CD4-positive, alpha-beta T cell treated with Interleukin-1 beta for 1 hour (primary cell): ENCODE measurements around the gene USP11.
A peak's percentile ranks its signal among the peaks of the same experiment; 100 is the strongest.

Source experiments
- DNase-seq, 2 donors: peaks; one replicate each; pipeline ENCODE4 v3.0.0-alpha.2; 2020 to 2022

Gene USP11

GRCh38 chrX:47204970-47205369 lies 27.8 kb upstream of the USP11 start:
- DNase-seq: no peak

DNA sequence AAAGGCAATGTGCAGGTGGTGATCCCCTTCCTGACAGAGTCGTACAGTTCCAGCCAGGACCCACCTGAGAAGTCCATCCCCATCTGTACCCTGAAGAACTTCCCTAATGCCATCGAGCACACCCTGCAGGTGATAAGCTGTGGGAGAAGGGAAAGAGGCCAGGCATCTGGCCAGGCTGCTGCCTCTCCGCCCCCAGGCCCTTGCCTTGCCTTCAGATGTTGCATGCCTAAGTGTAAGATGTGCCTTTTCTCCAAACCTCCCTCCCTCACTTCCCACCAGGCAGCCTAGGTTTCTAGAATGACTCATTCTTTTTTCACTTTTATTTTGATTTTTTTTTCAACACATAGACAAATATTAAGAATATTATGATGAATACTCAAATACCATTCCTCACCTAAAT lies 26.5 kb upstream of the USP11 start:
- no peak for DNase-seq

DNA sequence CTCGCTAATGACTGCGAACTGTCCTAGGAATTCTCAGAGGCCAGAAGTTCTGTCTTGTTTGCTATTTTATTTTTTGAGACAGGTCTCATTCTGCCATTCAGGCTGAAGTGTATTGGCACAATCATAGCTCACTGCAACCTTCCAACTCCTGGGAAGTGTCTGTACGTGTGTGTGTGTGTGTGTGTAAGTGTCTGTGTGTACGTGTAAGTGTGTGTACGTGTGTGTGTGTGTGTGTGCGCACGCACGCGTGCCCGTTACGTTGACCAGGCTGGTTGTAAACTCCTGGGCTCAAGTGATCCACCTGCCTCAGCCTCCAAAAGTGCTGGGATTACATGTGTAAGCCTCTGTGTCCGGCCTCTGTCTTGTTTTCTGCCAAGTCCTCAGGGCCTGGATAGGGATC lies 24.7 kb upstream of the USP11 start:
- DNase-seq: no peak

DNA sequence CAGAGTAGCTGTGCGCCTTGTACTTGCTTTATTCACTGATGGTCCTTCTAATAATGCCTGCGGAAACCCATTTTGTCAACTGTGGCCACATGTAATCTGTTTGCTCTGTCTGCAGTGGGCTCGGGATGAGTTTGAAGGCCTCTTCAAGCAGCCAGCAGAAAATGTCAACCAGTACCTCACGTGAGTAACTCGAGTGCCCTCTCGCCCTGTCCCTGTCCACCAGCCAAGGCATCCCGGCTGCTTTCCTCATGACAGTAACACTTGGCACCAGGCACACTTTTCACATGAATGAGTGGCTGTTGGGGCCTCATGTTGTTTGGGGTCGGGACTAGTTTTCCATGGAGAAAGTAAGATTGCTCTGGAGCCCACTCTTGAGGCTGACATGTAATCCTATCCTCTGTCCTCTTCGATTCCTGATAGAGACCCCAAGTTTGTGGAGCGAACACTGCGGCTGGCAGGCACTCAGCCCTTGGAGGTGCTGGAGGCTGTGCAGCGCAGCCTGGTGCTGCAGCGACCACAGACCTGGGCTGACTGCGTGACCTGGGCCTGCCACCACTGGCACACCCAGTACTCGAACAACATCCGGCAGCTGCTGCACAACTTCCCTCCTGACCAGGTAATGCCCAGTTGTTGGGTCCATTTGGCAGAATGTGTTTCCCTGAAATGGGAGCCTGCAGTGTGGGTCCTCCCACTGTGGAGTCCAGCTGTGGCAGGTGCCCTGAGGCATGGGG lies 23.1 kb upstream of the USP11 start:
- DNase-seq: no peak

GRCh38 chrX:47210661-47211425 lies 22.0 kb upstream of the USP11 start:
- no peak for DNase-seq

DNA sequence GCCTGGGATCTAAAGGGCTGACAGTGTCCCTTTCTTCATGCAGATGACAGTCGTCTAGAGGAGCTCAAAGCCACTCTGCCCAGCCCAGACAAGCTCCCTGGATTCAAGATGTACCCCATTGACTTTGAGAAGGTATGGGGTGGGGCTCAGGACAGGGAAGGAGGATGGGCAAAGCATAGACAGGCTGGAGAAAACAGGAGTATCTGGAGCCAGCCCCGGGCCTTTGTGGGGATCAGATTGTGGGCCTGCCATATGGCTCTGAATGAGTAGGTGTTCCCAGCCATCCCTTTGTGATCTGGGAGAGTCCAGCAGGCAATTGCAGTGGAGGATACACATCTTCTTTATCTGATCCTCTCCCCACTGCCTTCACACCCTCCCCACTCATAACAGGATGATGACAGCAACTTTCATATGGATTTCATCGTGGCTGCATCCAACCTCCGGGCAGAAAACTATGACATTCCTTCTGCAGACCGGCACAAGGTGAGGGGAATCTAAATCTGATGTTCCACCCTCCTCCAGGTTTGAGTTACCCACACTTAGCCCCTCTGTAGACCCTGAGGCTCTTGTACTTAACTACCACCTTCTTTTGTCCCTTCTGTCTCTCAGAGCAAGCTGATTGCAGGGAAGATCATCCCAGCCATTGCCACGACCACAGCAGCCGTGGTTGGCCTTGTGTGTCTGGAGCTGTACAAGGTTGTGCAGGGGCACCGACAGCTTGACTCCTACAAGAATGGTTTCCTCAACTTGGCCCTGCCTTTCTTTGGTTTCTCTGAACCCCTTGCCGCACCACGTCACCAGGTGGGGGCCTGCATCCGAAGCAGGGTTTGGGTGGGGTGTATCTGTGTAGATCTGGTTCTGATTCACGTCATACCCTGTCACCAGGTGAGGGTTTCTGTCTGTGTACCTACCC lies 20.2 kb upstream of the USP11 start:
- no peak for DNase-seq

DNA sequence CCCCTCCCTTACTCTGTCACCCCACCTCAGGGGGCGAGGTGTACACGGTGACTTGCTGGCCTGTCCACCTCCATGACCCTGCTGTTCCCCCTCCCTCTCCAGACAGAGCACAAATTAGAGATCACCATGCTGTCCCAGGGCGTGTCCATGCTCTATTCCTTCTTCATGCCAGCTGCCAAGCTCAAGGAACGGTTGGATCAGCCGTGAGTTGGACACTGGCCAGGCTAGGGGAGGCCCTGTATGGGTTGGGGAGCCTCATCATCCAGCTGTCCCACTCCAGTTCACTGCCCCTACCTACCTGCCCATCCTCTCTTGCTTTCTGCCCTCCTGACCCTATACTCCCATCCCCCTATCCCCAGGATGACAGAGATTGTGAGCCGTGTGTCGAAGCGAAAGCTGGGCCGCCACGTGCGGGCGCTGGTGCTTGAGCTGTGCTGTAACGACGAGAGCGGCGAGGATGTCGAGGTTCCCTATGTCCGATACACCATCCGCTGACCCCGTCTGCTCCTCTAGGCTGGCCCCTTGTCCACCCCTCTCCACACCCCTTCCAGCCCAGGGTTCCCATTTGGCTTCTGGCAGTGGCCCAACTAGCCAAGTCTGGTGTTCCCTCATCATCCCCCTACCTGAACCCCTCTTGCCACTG lies 18.3 kb upstream of the USP11 start:
- no peak for DNase-seq

DNA sequence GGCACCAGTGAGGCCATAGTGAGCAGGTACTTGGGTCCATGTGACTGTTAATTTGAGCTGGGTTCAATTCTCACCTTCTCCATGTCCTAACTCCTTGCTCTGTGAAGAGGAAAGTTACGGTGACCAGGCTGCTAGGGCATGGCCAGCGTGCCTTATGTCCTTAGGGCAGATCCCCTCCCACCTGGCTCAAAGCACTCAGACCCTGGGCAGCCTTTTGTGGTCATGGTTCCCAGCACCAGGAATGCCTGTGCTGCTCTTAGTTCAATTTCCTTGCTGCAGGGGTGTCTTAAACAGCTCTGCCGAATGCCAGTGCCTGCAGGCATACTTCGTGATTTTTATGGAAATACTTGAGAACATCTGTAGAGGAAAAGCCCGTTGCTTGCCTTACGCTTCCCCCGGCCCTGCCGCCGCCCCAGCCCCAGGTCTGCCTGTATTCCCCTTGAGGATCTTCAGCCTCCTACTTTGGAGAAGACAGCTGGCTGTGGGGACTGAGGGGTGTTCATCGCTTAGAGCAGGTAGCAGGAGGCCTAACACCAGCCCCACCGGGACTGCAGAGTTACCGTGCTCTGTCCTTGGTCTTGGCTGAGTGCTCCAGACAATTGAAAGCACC lies 17.4 kb upstream of the USP11 start:
- no peak for DNase-seq

- no peak for DNase-seq
These were observed 16.4 kb upstream of the USP11 start for GRCh38 chrX:47216393-47216925.

- peak in 1 of 2 donors; percentile 27 for DNase-seq
These were observed 15.5 kb upstream of the USP11 start for GRCh38 chrX:47217121-47217851.

GRCh38 chrX:47217852-47218279 lies 14.9 kb upstream of the USP11 start:
- peak; percentile 97 to 100 for DNase-seq

- peak; percentile 82 to 90 for DNase-seq
These were observed 14.4 kb upstream of the USP11 start, which contains the start of gene CDK16 for GRCh38 chrX:47218280-47218919. CDK16 (plus strand) TSS chrX:47218681; CDS start chrX:47223558, 4,877 bp downstream.

DNA sequence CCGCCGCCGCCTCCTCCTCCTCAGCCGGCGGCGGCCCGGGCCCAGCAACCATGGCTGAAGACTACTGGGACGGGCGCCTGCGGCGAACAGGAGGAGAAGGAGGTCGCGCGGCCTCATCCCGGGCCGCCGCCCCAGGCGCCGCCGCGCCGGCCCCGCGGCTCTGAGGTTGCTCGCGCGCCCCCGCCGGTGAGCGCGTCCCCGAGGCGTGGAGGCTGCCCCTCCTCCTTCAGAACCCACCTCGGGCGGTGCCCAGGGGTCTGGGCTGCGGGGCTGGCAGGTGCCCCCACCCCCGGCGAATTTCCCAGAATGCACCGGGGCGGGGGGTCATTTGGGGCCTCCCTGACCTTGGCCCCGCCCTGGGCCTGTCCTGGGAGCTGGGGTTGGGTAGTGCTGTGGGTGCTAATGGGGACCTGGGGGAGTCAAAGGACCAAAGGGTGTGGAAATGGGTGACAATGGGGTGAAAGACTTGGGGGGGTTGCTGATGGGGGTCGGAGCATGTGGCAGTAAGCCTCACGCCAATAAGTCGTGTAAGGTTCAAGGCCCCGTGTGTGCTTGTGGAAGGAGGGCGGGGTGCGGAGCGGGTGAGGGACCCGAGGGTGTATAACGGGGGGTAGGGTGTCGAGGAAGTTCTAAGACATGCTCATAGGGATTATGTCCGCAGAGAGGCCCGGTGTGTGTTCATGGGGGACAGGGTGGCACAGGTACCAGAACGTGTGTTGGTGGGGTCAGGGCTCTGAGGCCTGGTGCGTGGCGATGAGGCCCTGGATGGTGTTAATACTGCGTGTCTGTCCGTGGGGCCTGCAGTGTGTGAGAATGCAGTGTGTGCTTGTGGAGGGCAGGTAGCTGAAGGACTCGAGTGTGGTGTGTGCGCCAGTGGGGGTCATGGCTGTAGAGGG lies 13.6 kb upstream of the USP11 start:
- peak; percentile 65 to 66 for DNase-seq

GRCh38 chrX:47221756-47222155 lies 11.1 kb upstream of the USP11 start:
- DNase-seq: no peak

DNA sequence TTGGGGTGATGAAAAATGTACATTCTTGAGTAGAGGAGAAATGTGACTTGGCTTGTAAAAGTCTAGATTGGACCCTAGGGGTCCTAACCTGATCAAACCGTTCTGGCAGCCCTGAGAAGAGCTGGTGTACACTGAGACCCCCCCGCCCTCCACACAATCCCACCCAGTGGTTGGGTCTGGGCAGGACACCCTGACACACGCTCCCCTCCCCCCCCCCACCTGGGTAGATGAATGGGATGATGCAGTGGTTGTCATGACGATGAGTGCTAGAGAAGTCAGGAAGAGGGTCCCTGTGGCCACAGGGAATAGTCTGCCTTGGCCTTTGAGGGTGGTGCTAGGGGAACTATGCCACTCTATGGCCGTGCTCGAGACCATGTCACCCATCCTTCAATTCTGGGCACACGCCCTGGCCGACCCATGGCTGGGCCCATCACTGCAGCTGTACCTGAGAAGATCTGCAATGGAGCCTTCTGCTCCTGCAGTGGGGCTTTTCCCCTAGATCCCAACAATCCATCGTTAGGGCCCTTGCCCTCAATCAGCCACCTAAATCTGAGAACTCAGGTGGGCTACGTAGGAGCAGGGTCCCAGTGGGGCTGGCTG lies 10.0 kb upstream of the USP11 start:
- no peak for DNase-seq

GRCh38 chrX:47223476-47224250 lies 9.1 kb upstream of the USP11 start:
- DNase-seq: no peak

GRCh38 chrX:47224266-47224895 lies 8.4 kb upstream of the USP11 start:
- no peak for DNase-seq

DNA sequence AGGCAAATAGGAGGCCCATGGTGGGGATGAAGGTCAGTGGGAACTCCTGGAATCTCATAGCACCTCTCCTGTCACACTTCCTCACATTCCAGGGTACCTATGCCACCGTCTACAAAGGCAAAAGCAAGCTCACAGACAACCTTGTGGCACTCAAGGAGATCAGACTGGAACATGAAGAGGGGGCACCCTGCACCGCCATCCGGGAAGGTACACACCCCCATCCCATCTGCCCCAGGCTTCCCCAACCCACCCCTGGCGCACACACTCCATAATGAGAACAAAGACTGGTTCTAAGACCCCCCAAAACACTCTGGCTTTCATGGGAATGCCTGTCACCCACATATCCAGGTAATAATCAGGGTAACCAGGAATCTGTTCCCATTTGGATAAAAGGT lies 7.9 kb upstream of the USP11 start:
- DNase-seq: no peak
